ENCODE data around the gene OVOL2. TPM values are rescaled to one million over a fixed set of nuclear protein-coding genes. Genes with fewer than 3 reads are reported as not detected.

OVOL2 gene
- total RNA-seq, 2 donors from 2014 or later, result 25.6 to 34.8 TPM

DNA sequence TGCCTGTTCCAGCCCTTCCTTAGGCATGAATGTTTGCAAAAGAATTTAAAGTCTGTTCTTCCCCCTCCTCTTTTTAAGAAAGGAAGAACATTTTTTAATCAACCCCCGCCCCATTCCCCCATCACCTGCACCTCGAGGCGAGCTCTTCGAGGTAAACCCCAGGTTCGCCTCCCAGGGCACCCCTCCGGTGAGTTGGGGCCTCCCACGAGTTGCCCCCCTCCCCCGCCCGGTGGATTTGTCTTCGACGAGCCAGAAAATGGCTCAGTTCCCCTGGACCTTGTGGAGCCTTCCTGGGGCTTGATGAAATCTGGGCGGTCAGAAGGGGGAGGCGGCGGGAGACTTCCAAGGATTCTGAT is 256 bp upstream of the OVOL2 start:
- Histone ChIP-seq H3K9me3 (no peaks in the 10 kb centered on the region), H3K4me3 (peak overlapping the region; percentile 60 to 65), H3K4me1 (replicated peaks) (no peaks in the 10 kb centered on the region), H3K36me3 (no peaks in the 10 kb centered on the region), H3K27me3 (replicated peaks; ENCODE audit: insufficient read depth) (no peaks in the 10 kb centered on the region), H3K27ac (peak overlapping the region; percentile 87 to 88)
- DNase-seq (ENCODE audit: low spot score), result no peak
- intact Hi-C loops (cut with DNase I), result no loop called here
- WGBS, result 3% methylated on average over 14 of the region's 14 CpGs
- TF ChIP-seq POLR2AphosphoS5 (IDR thresholded peaks at IDR 0.05), result no peak
- no peak for TF ChIP-seq POLR2A (IDR thresholded peaks at IDR 0.05)
- TF ChIP-seq, protein P1, sequence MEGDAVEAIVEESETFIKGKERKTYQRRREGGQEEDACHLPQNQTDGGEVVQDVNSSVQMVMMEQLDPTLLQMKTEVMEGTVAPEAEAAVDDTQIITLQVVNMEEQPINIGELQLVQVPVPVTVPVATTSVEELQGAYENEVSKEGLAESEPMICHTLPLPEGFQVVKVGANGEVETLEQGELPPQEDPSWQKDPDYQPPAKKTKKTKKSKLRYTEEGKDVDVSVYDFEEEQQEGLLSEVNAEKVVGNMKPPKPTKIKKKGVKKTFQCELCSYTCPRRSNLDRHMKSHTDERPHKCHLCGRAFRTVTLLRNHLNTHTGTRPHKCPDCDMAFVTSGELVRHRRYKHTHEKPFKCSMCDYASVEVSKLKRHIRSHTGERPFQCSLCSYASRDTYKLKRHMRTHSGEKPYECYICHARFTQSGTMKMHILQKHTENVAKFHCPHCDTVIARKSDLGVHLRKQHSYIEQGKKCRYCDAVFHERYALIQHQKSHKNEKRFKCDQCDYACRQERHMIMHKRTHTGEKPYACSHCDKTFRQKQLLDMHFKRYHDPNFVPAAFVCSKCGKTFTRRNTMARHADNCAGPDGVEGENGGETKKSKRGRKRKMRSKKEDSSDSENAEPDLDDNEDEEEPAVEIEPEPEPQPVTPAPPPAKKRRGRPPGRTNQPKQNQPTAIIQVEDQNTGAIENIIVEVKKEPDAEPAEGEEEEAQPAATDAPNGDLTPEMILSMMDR (IDR thresholded peaks at IDR 0.05), result no peak

DNA sequence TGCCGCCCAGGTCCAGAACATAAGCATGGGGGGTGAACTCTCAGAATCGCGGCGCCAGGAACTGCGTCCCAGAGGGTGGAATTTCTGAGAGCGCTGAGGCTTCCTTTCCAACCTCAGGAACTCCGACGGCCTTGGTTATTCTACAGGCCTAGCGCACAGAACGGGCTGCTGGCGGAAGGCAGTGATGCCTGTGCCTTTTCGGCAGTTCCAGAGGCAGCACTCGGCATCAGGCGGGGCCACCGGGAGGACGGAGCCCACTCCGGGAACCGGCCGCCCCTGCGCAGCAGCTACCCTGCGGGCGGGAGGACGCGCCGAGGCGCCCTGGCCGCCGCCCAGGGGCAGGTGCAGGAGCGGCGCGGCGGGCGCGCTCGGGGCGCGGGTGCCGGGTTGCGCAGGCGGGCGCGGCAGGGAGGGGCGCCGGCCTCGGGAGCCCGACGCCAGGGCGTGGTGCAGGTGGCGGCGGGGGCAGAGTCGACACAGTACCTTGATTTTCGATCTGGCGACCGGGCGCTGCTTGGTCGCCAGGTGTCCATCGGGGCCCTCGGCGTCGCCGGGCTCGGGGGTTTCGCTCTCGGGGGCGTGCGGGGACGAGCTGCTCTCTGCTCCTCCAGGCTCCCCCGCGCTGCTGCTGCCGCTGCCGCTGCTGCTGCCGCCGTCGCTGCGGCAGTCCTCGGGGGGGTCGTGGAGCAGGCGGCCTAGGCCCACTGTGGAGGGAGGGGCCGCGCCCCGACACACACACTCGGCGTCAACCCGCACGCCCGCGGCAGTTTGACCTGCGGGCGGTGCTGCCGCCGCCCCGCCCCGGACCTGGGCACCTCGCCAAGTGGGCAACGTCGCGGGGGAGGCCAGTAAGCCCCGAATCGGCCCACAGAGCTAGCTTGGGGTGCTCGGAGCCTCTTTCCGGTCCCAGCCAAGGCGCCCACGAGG is 1.3 kb downstream of the OVOL2 start:
- Histone ChIP-seq H3K27me3 (replicated peaks; ENCODE audit: insufficient read depth) (no peaks in the 10 kb centered on the region), H3K36me3 (no peaks in the 10 kb centered on the region), H3K4me3 (peak overlapping the region; percentile 60 to 65), H3K9me3 (no peaks in the 10 kb centered on the region), H3K27ac (peak overlapping the region; percentile 87 to 88), H3K4me1 (replicated peaks) (no peaks in the 10 kb centered on the region)
- no peak for DNase-seq (ENCODE audit: low spot score)
- WGBS, result 3% methylated on average over 71 of the region's 103 CpGs
- TF ChIP-seq, protein P1 (IDR thresholded peaks at IDR 0.05), result peak in 1 of 4 experiments; percentile 4
- no peak for TF ChIP-seq POLR2AphosphoS5 (IDR thresholded peaks at IDR 0.05)
- peak; percentile 11 for TF ChIP-seq POLR2A (IDR thresholded peaks at IDR 0.05)
- intact Hi-C loops (cut with DNase I), result no loop called here

DNA sequence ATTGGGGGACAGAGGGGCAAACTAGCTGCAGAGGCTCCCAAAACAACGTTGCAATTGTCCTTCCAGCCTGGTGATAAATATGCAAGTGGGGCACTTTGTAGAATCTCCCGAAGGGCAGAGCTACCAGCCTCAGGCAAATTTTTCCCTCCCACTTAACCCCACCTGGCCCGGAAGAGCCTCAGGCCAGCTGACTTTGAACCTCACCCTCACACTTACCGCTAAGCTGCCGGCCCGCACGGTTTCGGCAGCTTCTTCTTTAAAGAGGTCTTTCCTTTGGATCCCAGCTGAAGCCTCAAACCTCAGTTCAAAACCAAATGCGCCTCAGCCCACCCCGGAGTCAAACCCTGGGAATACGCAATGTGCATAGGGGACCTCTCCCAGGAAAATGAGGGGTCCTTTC is 2.5 kb downstream of the OVOL2 start:
- Histone ChIP-seq H3K9me3 (no peaks in the 10 kb centered on the region), H3K27me3 (replicated peaks; ENCODE audit: insufficient read depth) (no peaks in the 10 kb centered on the region), H3K4me1 (replicated peaks) (no peaks in the 10 kb centered on the region), H3K27ac (no peak overlapping the region), H3K36me3 (no peaks in the 10 kb centered on the region), H3K4me3 (no peak overlapping the region)
- TF ChIP-seq POLR2AphosphoS5 (IDR thresholded peaks at IDR 0.05), result no peak
- intact Hi-C loops (cut with DNase I), result no loop called here
- no peak for DNase-seq (ENCODE audit: low spot score)
- 53% methylated on average over 11 of the region's 11 CpGs for WGBS

DNA sequence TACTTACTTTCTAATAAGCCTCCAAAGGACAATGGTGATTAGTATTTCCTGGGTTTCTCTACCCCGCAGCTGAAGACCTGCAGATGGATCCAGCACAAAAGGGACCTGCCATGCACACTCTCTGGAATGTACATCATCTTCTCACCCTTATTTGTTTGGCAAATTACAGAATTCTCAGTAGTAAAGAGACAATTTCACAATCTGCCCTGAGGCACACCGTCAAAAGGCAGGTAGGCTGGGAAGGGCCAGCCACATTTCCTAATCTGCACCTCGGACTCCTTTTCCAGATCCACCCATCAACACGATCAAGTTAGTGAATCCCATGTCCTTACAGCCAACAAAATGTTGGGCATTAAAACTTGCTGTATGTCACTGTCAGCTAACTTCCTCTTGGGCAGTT is 4.9 kb downstream of the OVOL2 start:
- 80% methylated on average over 4 of the region's 4 CpGs for WGBS
- Histone ChIP-seq H3K36me3 (no peaks in the 10 kb centered on the region), H3K4me1 (replicated peaks) (no peaks in the 10 kb centered on the region), H3K9me3 (no peaks in the 10 kb centered on the region), H3K27ac (no peak overlapping the region), H3K27me3 (replicated peaks; ENCODE audit: insufficient read depth) (no peaks in the 10 kb centered on the region), H3K4me3 (no peak overlapping the region)
- intact Hi-C loops (cut with DNase I), result no loop called here
- no peak for TF ChIP-seq POLR2A (IDR thresholded peaks at IDR 0.05)
- TF ChIP-seq POLR2AphosphoS5 (IDR thresholded peaks at IDR 0.05), result no peak
- TF ChIP-seq, protein P1 (IDR thresholded peaks at IDR 0.05), result no peak
- no peak for DNase-seq (ENCODE audit: low spot score)

DNA sequence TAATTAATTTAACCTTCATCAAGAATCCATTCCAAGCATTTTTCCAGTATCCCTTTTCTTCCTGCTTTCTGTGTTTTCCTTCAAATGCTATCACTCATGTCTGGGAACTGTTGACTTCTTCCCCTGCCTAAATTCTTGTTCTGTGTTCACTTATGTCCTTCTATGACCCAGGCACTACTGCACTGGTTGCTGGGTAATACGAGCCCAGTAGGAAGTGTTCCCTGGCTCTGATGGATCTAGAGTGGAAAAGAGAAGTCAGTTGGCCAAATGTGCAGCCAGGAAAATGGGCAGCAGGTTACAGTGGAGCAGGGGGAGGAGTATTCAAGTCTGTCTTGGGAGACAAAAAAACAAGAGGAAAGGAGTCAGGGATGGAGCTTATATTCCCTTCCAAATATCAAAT is 7.1 kb downstream of the OVOL2 start:
- Histone ChIP-seq H3K27ac (no peak overlapping the region), H3K4me1 (replicated peaks) (no peaks in the 10 kb centered on the region), H3K36me3 (no peaks in the 10 kb centered on the region), H3K9me3 (no peaks in the 10 kb centered on the region), H3K27me3 (replicated peaks; ENCODE audit: insufficient read depth) (no peaks in the 10 kb centered on the region), H3K4me3 (no peak overlapping the region)
- intact Hi-C loops (cut with DNase I), result no loop called here
- TF ChIP-seq POLR2A (IDR thresholded peaks at IDR 0.05) (no peak), POLR2AphosphoS5 (IDR thresholded peaks at IDR 0.05) (no peak)
- TF ChIP-seq, protein P1 (IDR thresholded peaks at IDR 0.05), result no peak
- DNase-seq (ENCODE audit: low spot score), result no peak
- 68% methylated on average over 1 of the region's 1 CpG for WGBS

Data from prostate gland (tissue), 2 donors.